HepG2 (cell line): ENCODE measurements around the gene AXIN1.

Experiments used
- ATF1 ChIP-seq: IDR thresholded peaks from 2 replicates; pipeline ENCODE4 v1.6.1; 2016; ENCODE audit warnings: mild to moderate bottlenecking, control low read depth
- HCFC1 ChIP-seq: fragments of 150-350 bp; IDR thresholded peaks from 2 replicates; pipeline ENCODE4 v1.6.1; 2014; ENCODE audit warnings: low read depth, low read length
- HNF4G ChIP-seq, 2 experiments: sonication (generic) in 1 of 2; formaldehyde crosslinking in 1 of 2; IDR thresholded peaks; 2 replicates each; pipeline versions ENCODE4 v1.4.0 to v1.6.1; 2011 to 2020; ENCODE audit warnings: borderline replicate concordance in 2 of 2, low read depth in 2 of 2, mild to moderate bottlenecking in 2 of 2, low read length in 1 of 2, missing genetic modification reagents in 1 of 2, moderate library complexity in 1 of 2
- JUNB ChIP-seq: sonication (generic); formaldehyde crosslinking; IDR thresholded peaks from 2 replicates; pipeline ENCODE4 v1.8.0; 2022; ENCODE audit warnings: missing genetic modification reagents, mild to moderate bottlenecking, borderline replicate concordance
- MYC ChIP-seq: sonication (generic); formaldehyde crosslinking; IDR thresholded peaks from 2 replicates; pipeline ENCODE4 v1.9.0; 2021; ENCODE audit warnings: missing genetic modification reagents, borderline replicate concordance
- POLR2A ChIP-seq, 2 experiments: IDR thresholded peaks; 2 replicates each; pipeline ENCODE4 v1.6.1; 2011; ENCODE audit warnings: low read depth in 2 of 2, low read length in 2 of 2, mild to moderate bottlenecking in 1 of 2, moderate library complexity in 1 of 2; ENCODE audit not compliant: insufficient read depth in 1 of 2
- YY1 ChIP-seq: IDR thresholded peaks from 2 replicates; pipeline ENCODE4 v1.6.1; 2011; ENCODE audit warnings: low read length, low read depth, moderate library complexity, mild to moderate bottlenecking; ENCODE audit not compliant: insufficient read depth, insufficient replicate concordance
- ZFP1 ChIP-seq: IDR thresholded peaks from 2 replicates; pipeline ENCODE4 v1.6.1; 2016
- ZNF121 ChIP-seq: sonication (generic); formaldehyde crosslinking; IDR thresholded peaks from 2 replicates; pipeline ENCODE4 v1.5.0; 2020; ENCODE audit warnings: mild to moderate bottlenecking, missing genetic modification reagents
- ZNF24 ChIP-seq: fragments of 450-650 bp; IDR thresholded peaks from 2 replicates; pipeline ENCODE4 v1.6.1; 2017; ENCODE audit warnings: antibody characterized with exemption, mild to moderate bottlenecking
- ZNF280B ChIP-seq: sonication (generic); formaldehyde crosslinking; IDR thresholded peaks from 2 replicates; pipeline ENCODE4 v1.5.0; 2020; ENCODE audit warnings: missing genetic modification reagents, mild to moderate bottlenecking, borderline replicate concordance
- TF ChIP-seq, protein P1 (sequence below): sonication (generic); formaldehyde crosslinking; IDR thresholded peaks from 2 replicates; pipeline ENCODE4 v1.8.0; 2022; ENCODE audit warnings: missing genetic modification reagents, low read depth, mild to moderate bottlenecking, borderline replicate concordance
- TF ChIP-seq, protein P2 (sequence below): sonication (generic); formaldehyde crosslinking; IDR thresholded peaks from 2 replicates; pipeline ENCODE4 v1.5.0; 2020; ENCODE audit warnings: mild to moderate bottlenecking, missing genetic modification reagents, moderate library complexity

- TF ChIP-seq ZNF24 = no peak
- no peak for TF ChIP-seq JUNB
- TF ChIP-seq, protein P1, sequence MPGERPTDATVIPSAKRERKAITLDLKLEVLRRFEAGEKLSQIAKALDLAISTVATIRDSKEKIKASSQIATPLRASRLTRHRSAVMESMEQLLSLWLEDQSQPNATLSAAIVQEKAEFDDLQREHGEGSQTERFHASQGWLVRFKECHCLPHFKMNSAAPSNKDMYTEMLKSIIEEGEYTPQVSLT (CRISPR knock-in tag) = no peak
- TF ChIP-seq, protein P2, sequence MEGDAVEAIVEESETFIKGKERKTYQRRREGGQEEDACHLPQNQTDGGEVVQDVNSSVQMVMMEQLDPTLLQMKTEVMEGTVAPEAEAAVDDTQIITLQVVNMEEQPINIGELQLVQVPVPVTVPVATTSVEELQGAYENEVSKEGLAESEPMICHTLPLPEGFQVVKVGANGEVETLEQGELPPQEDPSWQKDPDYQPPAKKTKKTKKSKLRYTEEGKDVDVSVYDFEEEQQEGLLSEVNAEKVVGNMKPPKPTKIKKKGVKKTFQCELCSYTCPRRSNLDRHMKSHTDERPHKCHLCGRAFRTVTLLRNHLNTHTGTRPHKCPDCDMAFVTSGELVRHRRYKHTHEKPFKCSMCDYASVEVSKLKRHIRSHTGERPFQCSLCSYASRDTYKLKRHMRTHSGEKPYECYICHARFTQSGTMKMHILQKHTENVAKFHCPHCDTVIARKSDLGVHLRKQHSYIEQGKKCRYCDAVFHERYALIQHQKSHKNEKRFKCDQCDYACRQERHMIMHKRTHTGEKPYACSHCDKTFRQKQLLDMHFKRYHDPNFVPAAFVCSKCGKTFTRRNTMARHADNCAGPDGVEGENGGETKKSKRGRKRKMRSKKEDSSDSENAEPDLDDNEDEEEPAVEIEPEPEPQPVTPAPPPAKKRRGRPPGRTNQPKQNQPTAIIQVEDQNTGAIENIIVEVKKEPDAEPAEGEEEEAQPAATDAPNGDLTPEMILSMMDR (CRISPR knock-in tag) = no peak
- TF ChIP-seq ZNF280B (CRISPR knock-in tag) = no peak; the same call in 1 of the 2 replicates
- TF ChIP-seq ATF1 = no peak
- TF ChIP-seq MYC (CRISPR knock-in tag) = no peak
- no peak for TF ChIP-seq HCFC1
- TF ChIP-seq YY1 = no peak
- no peak for TF ChIP-seq ZFP1 (CRISPR knock-in tag)
- no peak for TF ChIP-seq ZNF121
- TF ChIP-seq HNF4G (IDR thresholded peaks at IDR 0.05; ENCODE audit: borderline replicate concordance, low read depth, low read length) = no peak
- no peak for TF ChIP-seq HNF4G (CRISPR knock-in tag; IDR thresholded peaks at IDR 0.05; ENCODE audit: borderline replicate concordance, low read depth)
- no peak for TF ChIP-seq POLR2A (IDR thresholded peaks at IDR 0.05; ENCODE audit: insufficient read depth in 1 of 2, low read depth in 2 of 2, low read length in 2 of 2)
Measured at GRCh38 chr16:383326-384051, 31.0 kb upstream of the AXIN1 start.
